ENCODE results near the gene SQSTM1. TPM values are rescaled to one million over a fixed set of nuclear protein-coding genes. Genes with fewer than 3 reads are reported as not detected.

The SQSTM1 gene
- total RNA-seq, 2 experiments from 2014 or later = 58.5 to 81.1 TPM

DNA sequence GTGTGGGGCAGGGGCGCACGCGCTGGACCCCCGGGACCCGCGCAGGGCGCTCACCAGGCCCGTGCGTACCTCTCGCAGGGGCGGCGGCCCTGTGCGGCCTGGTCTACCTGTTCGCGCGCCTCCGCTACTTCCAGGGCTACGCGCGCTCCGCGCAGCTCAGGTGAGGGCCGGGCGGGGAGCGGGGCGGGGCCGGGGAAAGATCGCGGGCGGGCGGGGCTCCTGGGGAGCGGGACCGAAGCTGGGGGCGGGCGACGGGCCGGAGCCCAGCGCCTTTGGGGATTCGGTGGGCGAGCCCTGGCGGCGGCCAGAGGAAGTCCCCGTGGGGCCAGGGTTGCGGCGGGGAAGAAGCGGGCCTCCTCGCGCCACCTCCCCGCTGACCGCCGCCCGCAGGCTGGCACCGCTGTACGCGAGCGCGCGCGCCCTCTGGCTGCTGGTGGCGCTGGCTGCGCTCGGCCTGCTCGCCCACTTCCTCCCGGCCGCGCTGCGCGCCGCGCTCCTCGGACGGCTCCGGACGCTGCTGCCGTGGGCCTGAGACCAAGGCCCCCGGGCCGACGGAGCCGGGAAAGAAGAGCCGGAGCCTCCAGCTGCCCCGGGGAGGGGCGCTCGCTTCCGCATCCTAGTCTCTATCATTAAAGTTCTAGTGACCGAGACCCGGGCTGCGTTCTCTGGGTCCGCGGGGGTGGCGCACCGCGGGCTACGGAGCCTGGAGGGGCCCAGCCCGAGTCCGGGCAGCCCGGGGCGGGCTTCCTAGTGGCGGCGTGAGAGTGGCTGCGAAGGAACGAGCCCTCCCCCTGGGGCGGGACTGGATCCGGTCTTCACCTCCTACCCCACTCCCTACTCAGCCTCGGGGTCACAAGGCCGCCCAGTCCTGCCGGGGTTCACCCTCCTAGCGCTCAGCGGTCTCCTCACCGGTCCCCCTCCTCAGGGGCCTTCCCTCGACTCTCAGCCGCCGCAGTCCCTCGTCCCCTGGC is 24.6 kb upstream of the SQSTM1 start:
- no peak for TF ChIP-seq EZH2phosphoT487 (IDR thresholded peaks at IDR 0.05; ENCODE audit: borderline replicate concordance, low read depth, low read length)
- TF ChIP-seq, protein P1, sequence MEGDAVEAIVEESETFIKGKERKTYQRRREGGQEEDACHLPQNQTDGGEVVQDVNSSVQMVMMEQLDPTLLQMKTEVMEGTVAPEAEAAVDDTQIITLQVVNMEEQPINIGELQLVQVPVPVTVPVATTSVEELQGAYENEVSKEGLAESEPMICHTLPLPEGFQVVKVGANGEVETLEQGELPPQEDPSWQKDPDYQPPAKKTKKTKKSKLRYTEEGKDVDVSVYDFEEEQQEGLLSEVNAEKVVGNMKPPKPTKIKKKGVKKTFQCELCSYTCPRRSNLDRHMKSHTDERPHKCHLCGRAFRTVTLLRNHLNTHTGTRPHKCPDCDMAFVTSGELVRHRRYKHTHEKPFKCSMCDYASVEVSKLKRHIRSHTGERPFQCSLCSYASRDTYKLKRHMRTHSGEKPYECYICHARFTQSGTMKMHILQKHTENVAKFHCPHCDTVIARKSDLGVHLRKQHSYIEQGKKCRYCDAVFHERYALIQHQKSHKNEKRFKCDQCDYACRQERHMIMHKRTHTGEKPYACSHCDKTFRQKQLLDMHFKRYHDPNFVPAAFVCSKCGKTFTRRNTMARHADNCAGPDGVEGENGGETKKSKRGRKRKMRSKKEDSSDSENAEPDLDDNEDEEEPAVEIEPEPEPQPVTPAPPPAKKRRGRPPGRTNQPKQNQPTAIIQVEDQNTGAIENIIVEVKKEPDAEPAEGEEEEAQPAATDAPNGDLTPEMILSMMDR (conservative IDR thresholded peaks at IDR 0.05; ENCODE audit: low read length) = peak; percentile 73
- Histone ChIP-seq H3K79me2 (ENCODE audit: insufficient read depth, low read depth, low read length) (no peaks in the 10 kb centered on the region), H2AFZ (ENCODE audit: low read length) (peak overlapping the region; percentile 72), H3K27ac (ENCODE audit: low read depth, low read length, poor library complexity, severe bottlenecking) (no peak overlapping the region), H3K9me3 (ENCODE audit: low read length) (no peaks in the 10 kb centered on the region), H3K4me2 (ENCODE audit: low read length) (peak overlapping the region; percentile 77), H3K4me3 (ENCODE audit: low read depth, low read length, poor library complexity, severe bottlenecking) (peak overlapping the region; percentile 70), H3K4me1 (ENCODE audit: insufficient read depth, low read length, poor library complexity, severe bottlenecking) (peaks cover 37% of the 10 kb centered on the region), H4K20me1 (ENCODE audit: insufficient read depth, low read length) (no peaks in the 10 kb centered on the region), H3K9me2 (ENCODE audit: insufficient read depth, low read length) (no peaks in the 10 kb centered on the region), H3K36me3 (ENCODE audit: insufficient read depth, low read length) (peaks cover 35% of the 10 kb centered on the region; the same call in 1 of the 2 replicates)
- intact Hi-C loops (cut with micrococcal nuclease; ENCODE audit: unreplicated experiment) = loop anchor here (1.0 kb wide), 2 partner anchors 10 to 33 kb away; partner anchors contain the start of gene MGAT4B
- no TSS peak for BruUV-seq (replicated peaks)
- DNase-seq (ENCODE audit: low spot score) = peak; percentile 83
- ChIA-PET POLR2A (no interaction called here), CTCF (ENCODE audit: unreplicated experiment) (interaction anchor here (0.6 kb wide), 1 partner anchor 41 kb away, joined by 3 read pairs; no protein-coding TSS in a partner anchor)

GRCh38 chr5:179796877-179797608 is 23.7 kb upstream of the SQSTM1 start:
- intact Hi-C loops (cut with micrococcal nuclease; ENCODE audit: unreplicated experiment) = loop anchor here (1.0 kb wide), 2 partner anchors 9 to 34 kb away; partner anchors contain the start of gene MGAT4B
- no peak overlapping the region for H3K27ac ChIP-seq (ENCODE audit: low read depth, low read length, poor library complexity, severe bottlenecking)
- BruUV-seq (replicated peaks) = no TSS peak
- no peaks in the 10 kb centered on the region for H3K9me2 ChIP-seq (ENCODE audit: insufficient read depth, low read length)
- POLR2A ChIA-PET = no interaction called here
- peaks cover 35% of the 10 kb centered on the region; the same call in 1 of the 2 replicates for H3K36me3 ChIP-seq (ENCODE audit: insufficient read depth, low read length)
- CTCF ChIA-PET (ENCODE audit: unreplicated experiment) = no interaction called here
- no peak overlapping the region for H2AFZ ChIP-seq (ENCODE audit: low read length)
- TF ChIP-seq, protein P1 (conservative IDR thresholded peaks at IDR 0.05; ENCODE audit: low read length) = no peak
- TF ChIP-seq EZH2phosphoT487 (IDR thresholded peaks at IDR 0.05; ENCODE audit: borderline replicate concordance, low read depth, low read length) = no peak
- H4K20me1 ChIP-seq (ENCODE audit: insufficient read depth, low read length) = no peaks in the 10 kb centered on the region
- peak overlapping the region; percentile 77 for H3K4me2 ChIP-seq (ENCODE audit: low read length)
- H3K9me3 ChIP-seq (ENCODE audit: low read length) = no peaks in the 10 kb centered on the region
- H3K4me3 ChIP-seq (ENCODE audit: low read depth, low read length, poor library complexity, severe bottlenecking) = peak overlapping the region; percentile 70
- H3K4me1 ChIP-seq (ENCODE audit: insufficient read depth, low read length, poor library complexity, severe bottlenecking) = peaks cover 28% of the 10 kb centered on the region
- no peaks in the 10 kb centered on the region for H3K79me2 ChIP-seq (ENCODE audit: insufficient read depth, low read depth, low read length)
- no peak for DNase-seq (ENCODE audit: low spot score)

Measured in OCI-LY7 (cell line).